GM18526 (cell line): Measurements from ENCODE around the gene FXYD4.

ENCODE experiments used
- POLR2A ChIP-seq: IDR thresholded peaks from 3 replicates; pipeline ENCODE4 v1.6.1; 2011; ENCODE audit not compliant: insufficient read length; ENCODE audit errors: extremely low read depth

The FXYD4 gene

DNA sequence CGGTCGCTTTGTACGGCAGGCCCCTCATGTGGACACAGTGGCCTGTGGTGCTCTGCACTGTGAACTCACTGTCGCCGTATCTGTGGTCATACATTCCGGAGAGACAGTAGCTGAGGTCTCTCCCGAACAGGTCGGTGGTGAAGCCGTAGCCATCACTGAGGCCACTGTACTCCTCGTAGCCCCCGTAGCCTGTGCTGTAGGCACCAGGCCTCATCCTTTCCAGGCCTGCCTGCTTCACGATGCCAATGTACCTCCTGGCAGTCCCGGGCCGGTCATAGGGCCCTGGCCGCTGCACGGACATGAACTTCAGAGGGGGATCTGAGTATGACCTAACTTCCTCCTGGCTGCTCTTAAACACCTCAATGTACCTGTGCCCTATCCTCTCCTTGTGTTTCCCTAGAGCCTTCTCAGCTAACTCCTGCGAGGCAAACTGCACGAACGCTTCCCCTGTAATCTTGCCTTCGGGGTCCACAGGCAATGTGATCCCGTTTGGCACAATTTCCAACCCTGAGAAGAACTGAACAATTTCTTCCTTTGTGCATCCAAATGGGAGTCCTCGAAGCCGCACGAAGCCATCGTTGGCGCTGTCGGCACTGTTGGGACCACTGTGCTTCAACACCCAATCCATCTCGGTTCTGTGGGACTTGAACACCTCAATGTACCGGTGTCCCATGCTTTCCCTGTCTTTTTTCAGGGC is 15.7 kb downstream of the FXYD4 start:
- no peak for TF ChIP-seq POLR2A

DNA sequence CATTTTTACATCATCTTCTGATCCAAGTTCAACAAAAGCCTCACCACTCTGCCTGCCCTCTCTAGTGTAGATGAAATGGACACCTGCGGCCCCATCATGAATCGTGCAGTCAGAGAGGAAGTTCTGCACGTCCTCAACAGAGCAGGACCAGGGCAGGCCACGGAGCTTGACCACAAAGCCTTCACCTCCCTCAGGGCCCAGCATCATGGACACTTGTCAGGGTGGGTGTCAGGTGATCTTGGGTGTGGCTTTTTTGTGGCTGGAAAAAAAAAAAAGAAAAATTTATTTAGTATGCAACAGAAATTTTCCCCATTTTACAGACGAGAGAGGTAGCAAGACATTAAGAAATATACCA is 16.2 kb downstream of the FXYD4 start:
- no peak for TF ChIP-seq POLR2A

DNA sequence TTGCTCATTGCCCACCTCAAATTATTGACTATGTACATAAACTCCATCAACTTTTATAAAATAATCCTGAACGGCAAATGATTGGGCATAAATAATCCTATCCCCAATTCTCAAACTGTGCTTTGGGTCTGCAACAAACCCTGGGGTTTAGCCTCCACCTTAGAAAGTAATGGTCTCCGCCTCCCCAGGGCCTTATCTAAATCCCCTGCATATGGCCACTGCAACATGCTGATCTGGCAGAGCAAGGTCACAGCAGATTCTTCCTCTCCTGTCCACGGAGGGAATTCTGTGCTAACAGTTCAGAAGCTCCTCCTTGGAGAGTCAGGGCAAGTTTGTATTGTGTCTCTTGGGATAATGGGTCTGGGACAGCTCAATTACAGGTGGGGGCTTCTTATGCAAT is 18.4 kb downstream of the FXYD4 start:
- TF ChIP-seq POLR2A = no peak

DNA sequence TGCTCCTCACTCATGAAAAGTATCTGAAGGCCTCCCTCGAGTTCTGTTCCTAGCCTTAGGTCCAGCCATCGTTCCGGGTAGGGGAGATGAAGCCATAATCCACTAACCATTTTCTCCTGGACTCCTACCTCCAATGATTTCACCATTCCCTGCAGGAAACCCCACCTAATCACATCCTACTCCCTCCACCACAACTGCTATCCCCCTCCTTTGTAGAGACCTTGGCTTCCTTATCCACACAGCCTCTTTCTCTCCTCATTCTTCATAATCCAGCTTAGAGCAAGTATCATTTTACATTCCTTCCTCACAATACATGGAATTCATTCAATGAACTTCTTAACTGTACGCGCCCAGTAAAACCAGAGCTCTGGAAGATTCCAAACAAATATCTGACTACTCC is 18.9 kb downstream of the FXYD4 start:
- TF ChIP-seq POLR2A = no peak

DNA sequence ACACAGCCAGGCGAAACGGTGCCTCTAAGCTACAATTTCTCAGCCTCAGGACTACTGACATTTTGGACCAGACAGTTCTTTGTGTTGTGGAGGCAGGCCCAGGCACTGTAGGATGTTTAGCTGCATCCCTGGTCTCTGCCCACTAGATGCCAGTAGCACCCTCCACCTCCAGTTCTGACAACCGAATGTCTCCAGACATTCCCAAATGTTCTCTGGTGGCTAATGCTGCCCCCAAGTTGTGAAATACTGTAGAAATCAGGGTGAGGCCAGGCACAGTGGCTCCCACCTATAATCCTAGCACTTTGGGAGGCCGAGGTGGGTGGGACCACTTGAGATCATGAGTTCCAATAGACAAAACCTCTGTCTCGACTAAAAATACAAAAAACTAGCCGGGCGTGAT is 19.3 kb downstream of the FXYD4 start:
- TF ChIP-seq POLR2A = peak; percentile 6

DNA sequence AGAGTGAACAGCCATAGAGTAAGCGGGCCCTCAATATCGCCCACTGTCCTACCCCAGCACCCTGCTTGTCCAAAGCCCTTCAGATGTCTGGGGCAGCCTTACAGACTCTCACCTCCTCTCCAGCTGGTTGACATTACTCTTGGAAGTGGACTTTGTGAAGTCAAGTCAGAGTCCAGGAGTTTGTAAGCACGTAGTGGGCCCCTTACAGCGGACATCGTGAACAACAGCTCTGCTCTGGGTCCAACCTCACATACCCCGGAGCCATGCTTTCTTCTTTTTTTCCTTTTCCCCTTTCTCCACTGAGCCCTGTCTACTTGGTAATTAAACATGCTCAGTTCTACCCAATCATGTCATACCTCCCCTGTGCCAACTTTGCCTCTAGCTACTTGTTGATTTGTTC is 20.1 kb downstream of the FXYD4 start:
- no peak for TF ChIP-seq POLR2A

DNA sequence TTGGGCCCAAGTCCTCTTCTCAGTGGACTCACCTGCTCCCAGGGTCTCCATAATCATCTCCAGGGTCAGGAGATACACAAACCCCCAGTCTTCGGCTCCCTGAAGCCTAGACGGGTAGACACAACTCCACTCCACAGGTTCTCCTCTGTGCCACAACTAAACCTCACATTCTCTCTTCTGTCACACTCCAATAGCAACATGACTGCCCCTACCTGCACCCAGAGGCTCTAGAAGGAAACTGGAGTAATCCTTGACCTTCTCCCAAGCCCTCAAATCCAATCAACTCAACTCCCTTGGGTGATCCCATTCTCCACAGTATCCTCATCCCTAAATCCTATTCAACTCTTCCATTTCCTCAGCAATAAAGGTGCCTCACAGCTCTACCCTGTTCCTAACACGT is 21.3 kb downstream of the FXYD4 start:
- no peak for TF ChIP-seq POLR2A

DNA sequence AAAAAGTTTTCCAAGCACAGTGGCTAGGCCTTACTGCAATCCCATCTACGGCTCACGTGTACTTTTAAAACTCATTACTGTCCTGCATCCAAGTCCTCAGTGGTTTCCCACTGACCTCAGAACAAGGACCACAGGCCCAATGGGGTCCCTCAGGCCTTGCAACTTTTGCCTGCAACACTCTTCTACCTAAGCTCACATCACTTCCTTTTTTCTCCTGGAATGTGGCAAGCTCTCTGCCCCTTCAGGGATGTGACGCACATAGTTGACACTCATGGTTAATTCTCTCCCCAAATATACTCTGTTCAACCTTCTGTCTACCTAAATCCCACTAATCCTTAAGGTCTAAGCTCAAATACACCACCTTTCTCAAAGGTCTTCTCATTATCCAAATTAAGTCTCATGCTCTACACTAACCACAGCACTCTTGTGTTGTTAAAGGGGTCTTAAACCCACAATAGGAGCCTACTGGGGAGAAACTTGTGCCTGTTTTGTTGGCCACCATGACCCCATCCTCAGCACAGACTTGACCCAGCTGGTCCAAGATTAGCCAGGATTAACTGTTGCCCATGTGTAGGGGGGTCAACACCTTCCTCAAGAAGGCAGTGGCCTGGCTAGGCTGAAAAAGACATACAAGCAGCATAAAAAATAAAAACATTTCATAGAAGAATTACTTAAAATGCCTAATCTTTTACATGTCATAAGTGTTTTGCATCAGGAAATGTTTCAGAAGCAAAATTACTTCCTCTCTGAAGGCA is 22.3 kb downstream of the FXYD4 start:
- TF ChIP-seq POLR2A = no peak

DNA sequence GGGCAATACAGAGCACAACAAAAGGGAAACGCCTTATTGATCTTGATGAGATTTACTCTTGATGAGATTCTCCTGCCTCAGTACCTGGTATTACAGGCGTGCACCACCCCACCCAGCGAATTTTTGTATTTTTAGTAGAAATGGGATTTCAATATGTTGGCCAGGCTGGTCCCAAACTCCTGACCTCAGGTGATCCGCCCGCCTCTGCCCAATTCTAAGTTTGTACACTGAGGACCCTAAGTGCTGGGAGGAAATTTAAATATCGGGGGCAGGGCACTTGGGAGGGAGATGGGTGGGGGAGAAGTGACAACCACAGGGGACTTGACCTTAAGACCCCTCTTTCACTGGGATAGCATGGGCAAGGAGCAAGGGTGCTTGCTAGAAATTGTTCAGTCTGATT is 23.4 kb downstream of the FXYD4 start:
- TF ChIP-seq POLR2A = no peak

DNA sequence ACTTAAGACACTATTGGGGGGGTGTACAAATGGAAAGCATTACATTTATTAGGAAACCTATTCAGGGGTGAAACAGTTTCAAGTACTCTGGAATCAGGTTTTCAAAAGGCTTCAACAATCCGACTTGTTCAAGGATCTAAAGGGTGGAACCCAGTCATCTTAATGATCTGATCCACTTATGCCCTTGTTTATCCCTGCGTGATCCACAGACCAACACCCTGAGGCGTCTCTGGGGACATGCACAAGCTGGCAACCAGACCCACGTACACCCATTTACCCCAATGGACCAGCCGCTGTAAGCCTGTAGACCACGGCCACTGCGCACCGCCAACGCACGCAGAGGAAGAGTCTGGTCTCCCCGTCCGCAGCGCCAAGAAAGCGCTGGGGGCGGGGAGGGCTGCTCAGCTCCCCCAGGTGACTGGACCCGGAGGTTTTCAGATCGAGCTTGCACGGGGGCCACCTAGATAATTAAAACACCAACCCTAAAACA is 24.2 kb downstream of the FXYD4 start:
- no peak for TF ChIP-seq POLR2A

DNA sequence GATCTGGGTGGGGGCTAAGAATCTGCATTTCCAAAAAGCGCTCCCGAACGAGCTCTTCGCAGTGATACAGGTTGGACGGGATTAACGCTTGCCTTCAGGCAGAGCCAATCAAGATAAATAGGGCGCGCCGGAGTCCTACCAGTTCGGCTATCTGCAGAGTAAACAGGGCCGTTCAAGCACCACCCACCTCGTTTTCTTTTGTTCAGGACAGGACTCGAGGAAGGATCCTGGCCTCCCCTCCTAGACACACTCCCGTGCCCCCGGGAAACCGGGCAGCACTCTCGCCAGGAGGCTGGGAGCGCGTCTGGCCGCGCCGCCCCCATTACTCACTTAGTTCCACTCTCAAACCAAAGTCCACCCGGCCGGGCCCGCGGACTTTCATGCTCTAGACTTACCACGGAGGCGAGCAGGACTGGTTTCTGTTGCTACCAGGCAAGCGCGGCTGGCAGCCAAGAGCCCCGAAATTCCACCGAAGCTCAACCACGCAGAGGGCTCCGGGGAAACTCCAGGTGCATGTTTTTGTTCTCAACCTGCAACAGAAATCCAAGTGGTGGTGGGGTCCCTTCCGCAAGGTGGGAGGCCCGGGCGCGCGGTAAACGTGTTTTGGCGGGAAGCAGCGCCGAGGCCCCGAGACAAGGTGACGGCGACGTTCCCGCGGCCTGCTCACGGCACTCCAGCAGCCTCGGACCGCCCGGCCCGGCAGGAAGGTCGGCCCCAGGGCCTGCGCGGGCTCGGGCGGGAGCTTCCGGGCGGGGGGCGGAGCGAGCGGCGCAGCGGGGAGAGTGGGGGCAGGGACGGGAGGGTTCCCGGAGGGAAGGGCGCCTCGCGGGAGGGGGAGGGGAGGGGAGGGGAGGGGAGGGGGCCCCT is 24.9 kb downstream of the FXYD4 start:
- TF ChIP-seq POLR2A = no peak

DNA sequence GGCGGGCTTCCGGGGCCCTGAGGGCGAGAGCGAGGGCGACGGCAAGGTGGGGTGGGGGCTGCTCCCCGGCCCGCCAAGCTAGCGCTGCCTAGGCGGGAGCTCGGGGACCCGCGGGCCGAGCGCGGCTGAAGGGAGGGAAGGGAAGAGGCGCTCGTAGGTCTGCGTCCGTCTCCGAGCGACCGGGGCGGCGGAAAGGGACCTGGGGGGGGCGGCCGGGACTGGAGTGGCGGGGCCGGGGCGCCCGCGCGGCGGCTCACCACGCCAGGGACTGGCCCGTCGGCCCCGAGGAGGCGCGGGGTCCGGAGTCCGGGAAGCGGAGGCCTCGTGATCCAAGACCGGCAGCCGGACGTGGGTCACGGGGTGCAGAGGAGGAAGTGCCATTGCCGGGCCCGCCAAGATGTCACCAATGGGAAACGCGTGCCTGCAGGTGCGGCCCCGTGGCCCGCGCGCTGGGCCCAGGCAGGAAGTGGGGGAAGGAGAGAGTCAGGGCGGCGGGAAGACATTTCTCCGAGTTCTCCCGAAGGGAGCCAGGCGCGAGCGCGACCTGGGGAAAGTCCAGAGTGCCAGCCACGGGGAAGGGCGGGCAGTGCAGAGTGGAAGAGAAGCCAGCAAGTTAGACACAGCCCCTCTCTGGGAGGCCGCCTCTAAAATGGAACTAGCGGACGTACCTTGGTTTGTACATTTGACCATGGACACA is 25.6 kb downstream of the FXYD4 start:
- TF ChIP-seq POLR2A = peak; percentile 71

DNA sequence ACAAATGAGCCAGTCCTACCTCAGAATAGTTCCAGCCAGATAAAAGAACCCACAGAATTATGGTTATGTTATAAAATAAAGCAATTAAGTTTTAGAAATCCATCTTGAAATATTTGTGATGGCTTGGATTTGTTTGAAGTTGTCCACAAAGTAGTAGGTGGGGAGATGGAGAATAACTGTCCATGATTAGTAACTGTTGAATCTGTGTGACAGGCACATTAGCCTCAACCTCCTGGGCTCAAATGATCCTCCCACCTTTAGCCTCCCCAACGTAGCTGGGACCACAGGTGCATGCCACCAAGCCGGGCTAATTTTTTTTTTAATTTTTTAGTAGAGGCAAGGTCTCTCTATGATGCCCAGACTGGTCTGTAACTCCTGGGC is 27.5 kb downstream of the FXYD4 start:
- no peak for TF ChIP-seq POLR2A

DNA sequence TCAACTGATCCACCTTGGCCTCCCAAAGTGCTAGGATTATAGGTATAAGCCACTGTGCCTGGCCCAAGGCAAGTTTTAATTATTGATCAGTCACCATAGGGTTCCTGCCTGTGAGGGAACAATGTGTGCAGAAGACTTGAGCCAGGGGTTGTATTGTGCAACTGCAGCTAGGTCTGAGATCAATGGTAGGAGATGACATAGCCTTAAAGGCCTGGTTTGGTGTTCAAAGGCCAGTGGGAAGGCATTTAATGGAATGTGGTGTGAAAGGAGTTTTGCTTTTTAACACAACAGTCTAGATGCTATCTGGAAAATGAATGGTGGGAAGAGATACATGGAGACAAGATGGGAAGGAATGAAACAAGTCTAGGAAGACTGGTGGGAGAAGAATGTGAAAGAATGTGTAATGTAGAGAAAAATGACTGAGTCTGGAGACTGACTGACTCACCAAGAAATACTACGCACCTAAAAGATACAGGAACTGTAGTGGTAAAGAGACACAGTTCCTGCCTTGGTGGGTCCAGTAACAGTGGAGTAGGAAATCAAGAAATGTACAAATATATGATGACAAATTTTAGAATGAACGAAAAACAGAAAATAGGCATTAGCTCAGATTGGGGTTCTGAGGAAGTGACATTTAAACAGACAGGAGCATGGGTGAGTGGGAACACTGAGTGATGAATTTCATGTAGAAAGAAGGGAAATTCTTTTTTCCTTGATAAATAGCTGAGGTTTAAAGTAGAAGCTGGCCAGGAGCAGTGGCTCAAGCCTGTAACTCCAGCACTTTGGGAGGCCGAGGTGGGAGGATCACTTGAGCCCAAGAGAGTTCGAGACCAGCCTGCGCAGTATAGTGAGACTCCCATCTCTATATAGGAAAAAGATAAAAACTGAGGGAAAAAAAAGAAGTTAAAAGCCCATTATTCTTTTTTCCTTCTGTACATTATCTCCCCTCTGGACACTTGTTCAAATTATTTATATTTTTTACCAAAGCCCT is 28.2 kb downstream of the FXYD4 start:
- TF ChIP-seq POLR2A = no peak
